ENCODE results near the gene ZNF200. TPM values are rescaled to one million over a fixed set of nuclear protein-coding genes. Genes with fewer than 3 reads are reported as not detected.

ZNF200 gene
- total and polyA plus RNA-seq, 2 experiments from 2014 or later: 4.6 to 12.5 TPM

DNA sequence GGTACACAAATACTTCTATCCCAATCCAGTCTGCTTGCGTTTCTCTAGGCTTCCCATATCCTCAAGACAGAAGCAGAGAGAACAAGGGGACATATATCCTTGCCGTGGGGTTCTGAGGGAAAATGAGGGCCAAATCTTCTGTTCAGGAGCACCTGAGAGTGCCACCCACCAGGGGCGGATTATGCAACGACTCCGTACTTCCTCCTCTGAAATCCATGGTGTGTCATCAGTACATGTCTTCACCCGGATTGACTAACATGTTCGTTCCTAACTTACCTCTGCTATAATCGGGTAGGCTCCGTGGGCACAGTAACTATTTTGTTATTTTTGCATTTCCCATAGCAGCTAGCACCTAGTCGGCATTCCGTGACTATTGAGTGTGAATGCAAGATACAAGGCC, 7.8 kb upstream of the ZNF200 start:
- no peak overlapping the region for H3K4me2 ChIP-seq
- H3K79me2 ChIP-seq: no peaks in the 10 kb centered on the region
- no peaks in the 10 kb centered on the region for H3K9me3 ChIP-seq (ENCODE audit: low read depth)
- TF ChIP-seq EZH2phosphoT487 (IDR thresholded peaks at IDR 0.05; ENCODE audit: low read depth, severe bottlenecking, unreplicated experiment): no peak
- TF ChIP-seq EZH2 (IDR thresholded peaks at IDR 0.05; ENCODE audit: borderline replicate concordance): no peak
- TF ChIP-seq, protein P1, sequence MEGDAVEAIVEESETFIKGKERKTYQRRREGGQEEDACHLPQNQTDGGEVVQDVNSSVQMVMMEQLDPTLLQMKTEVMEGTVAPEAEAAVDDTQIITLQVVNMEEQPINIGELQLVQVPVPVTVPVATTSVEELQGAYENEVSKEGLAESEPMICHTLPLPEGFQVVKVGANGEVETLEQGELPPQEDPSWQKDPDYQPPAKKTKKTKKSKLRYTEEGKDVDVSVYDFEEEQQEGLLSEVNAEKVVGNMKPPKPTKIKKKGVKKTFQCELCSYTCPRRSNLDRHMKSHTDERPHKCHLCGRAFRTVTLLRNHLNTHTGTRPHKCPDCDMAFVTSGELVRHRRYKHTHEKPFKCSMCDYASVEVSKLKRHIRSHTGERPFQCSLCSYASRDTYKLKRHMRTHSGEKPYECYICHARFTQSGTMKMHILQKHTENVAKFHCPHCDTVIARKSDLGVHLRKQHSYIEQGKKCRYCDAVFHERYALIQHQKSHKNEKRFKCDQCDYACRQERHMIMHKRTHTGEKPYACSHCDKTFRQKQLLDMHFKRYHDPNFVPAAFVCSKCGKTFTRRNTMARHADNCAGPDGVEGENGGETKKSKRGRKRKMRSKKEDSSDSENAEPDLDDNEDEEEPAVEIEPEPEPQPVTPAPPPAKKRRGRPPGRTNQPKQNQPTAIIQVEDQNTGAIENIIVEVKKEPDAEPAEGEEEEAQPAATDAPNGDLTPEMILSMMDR (IDR thresholded peaks at IDR 0.05; ENCODE audit: poor library complexity): no peak
- no peaks in the 10 kb centered on the region for H3K4me1 ChIP-seq (ENCODE audit: insufficient read depth)
- H3K27ac ChIP-seq: no peak overlapping the region
- no peak overlapping the region for H3K4me3 ChIP-seq
- H3K36me3 ChIP-seq (replicated peaks; ENCODE audit: insufficient read depth, low read depth): no peaks in the 10 kb centered on the region
- H4K20me1 ChIP-seq (ENCODE audit: insufficient read depth, poor library complexity, severe bottlenecking): no peaks in the 10 kb centered on the region
- H3K27me3 ChIP-seq: no peaks in the 10 kb centered on the region
- DNase-seq (ENCODE audit: low spot score): no peak
- H2AFZ ChIP-seq: no peak overlapping the region
- H3K9me2 ChIP-seq (replicated peaks; ENCODE audit: insufficient read depth): no peaks in the 10 kb centered on the region
- WGBS (ENCODE audit: low lambda C conversion rate, missing lambda C conversion rate): 86% methylated on average over 11 of the region's 11 CpGs

DNA sequence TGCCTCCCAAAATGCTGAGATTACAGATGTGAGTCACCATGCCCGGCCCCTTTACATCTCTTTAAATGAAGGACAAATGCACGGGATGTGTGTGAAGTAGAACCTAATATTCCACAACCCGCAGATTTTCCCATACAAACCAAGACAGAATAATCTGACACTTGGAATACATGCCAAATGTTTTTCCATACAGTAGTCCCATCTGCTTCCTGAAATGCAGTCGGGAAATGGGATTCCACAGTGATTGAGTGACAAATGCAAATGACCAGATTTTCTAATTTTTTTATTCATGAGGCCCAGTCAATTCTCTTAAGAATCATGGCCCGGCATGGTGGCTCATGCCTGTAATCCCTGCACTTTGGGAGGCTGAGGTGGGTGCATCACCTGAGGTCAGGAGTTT, 6.8 kb upstream of the ZNF200 start:
- DNase-seq (ENCODE audit: low spot score): no peak
- Histone ChIP-seq H3K4me1 (ENCODE audit: insufficient read depth) (no peaks in the 10 kb centered on the region), H3K9me3 (ENCODE audit: low read depth) (no peaks in the 10 kb centered on the region), H3K27ac (no peak overlapping the region), H3K79me2 (no peaks in the 10 kb centered on the region), H3K36me3 (replicated peaks; ENCODE audit: insufficient read depth, low read depth) (no peaks in the 10 kb centered on the region), H3K4me2 (no peak overlapping the region), H3K4me3 (no peak overlapping the region), H4K20me1 (ENCODE audit: insufficient read depth, poor library complexity, severe bottlenecking) (no peaks in the 10 kb centered on the region), H2AFZ (no peak overlapping the region), H3K9me2 (replicated peaks; ENCODE audit: insufficient read depth) (no peaks in the 10 kb centered on the region), H3K27me3 (no peaks in the 10 kb centered on the region)
- WGBS (ENCODE audit: low lambda C conversion rate, missing lambda C conversion rate): 81% methylated on average over 5 of the region's 5 CpGs
- TF ChIP-seq EZH2phosphoT487 (IDR thresholded peaks at IDR 0.05; ENCODE audit: low read depth, severe bottlenecking, unreplicated experiment): no peak
- TF ChIP-seq EZH2 (IDR thresholded peaks at IDR 0.05; ENCODE audit: borderline replicate concordance): no peak
- TF ChIP-seq, protein P1 (IDR thresholded peaks at IDR 0.05; ENCODE audit: poor library complexity): no peak

DNA sequence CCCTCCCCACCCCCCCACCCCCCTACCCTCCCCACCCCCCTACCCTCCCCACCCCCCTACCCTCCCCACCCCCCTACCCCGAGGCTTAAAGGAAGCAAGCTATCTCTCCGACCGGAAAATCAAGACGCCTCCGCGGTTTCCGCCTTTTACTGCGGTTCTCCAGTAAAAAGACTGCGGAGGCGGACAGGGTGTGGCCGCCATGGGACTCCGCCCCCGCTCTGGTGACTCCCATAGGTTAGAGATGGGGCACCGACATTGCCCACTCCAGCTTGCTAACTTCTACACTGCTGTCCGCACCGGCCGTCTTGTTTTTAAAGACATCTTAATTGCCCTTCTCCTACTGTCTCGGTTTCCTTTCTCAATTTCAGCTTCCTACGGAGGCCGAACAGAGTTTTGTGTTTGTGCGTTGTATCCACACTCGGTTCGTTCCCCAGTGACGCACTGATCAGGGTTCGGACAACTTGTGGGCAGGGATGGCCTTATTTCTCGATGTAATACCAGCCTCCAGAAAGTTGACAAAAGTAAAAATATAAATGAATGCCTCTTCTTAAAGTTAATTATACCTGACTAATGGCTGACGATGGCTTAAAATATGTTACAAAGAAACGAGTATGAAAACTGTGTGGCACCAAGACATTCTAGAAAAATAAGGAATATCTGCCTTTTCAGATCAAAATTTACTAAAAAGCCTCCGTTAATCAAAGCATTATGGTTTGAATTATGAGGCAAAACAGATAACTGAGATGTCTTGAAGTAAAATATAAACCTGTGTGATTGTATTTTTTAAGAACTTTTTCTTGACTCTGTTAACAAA, 1.1 kb upstream of the ZNF200 start:
- no peak overlapping the region for H3K27ac ChIP-seq
- no peaks in the 10 kb centered on the region for H3K9me2 ChIP-seq (replicated peaks; ENCODE audit: insufficient read depth)
- H3K79me2 ChIP-seq: peaks cover 17% of the 10 kb centered on the region
- DNase-seq (ENCODE audit: low spot score): peak; percentile 27
- H3K9me3 ChIP-seq (ENCODE audit: low read depth): no peaks in the 10 kb centered on the region
- peaks cover 7% of the 10 kb centered on the region for H3K4me1 ChIP-seq (ENCODE audit: insufficient read depth)
- TF ChIP-seq, protein P1 (IDR thresholded peaks at IDR 0.05; ENCODE audit: poor library complexity): no peak
- WGBS (ENCODE audit: low lambda C conversion rate, missing lambda C conversion rate): 91% methylated on average over 22 of the region's 29 CpGs
- no peak overlapping the region for H3K4me2 ChIP-seq
- no peaks in the 10 kb centered on the region for H4K20me1 ChIP-seq (ENCODE audit: insufficient read depth, poor library complexity, severe bottlenecking)
- H3K36me3 ChIP-seq (replicated peaks; ENCODE audit: insufficient read depth, low read depth): peaks cover 12% of the 10 kb centered on the region
- no peak overlapping the region for H2AFZ ChIP-seq
- no peaks in the 10 kb centered on the region for H3K27me3 ChIP-seq
- H3K4me3 ChIP-seq: no peak overlapping the region

Data from hepatocyte (in vitro differentiated cells).